Neural crest cell (in vitro differentiated cells): Measurements from ENCODE around the gene MTHFD2. TPM values are rescaled to one million over a fixed set of nuclear protein-coding genes. Genes with fewer than 3 reads are reported as not detected.

ENCODE experiments used
- DNase-seq: peaks from one replicate; pipeline ENCODE4 v3.0.0; 2021; ENCODE audit warnings: low read depth, mixed read lengths, low spot score
- H3K27ac Mint-ChIP-seq: one replicate; pipeline ENCODE4 v1.8.0; 2021; ENCODE audit warnings: mild to moderate bottlenecking, mixed read lengths; ENCODE audit not compliant: unreplicated experiment
- H3K27me3 Mint-ChIP-seq: 2 replicates; pipeline ENCODE4 v1.8.0; 2021; ENCODE audit warnings: low read depth, mild to moderate bottlenecking, mixed read lengths
- H3K36me3 Mint-ChIP-seq: 2 replicates; pipeline ENCODE4 v1.8.0; 2021; ENCODE audit warnings: low read depth, mild to moderate bottlenecking, mixed read lengths
- H3K4me1 Mint-ChIP-seq: 2 replicates; pipeline ENCODE4 v1.8.0; 2021; ENCODE audit warnings: mixed read lengths
- H3K4me3 Mint-ChIP-seq: one replicate; pipeline ENCODE4 v1.8.0; 2021; ENCODE audit warnings: mild to moderate bottlenecking, mixed read lengths
- H3K9me3 Mint-ChIP-seq: 2 replicates; pipeline ENCODE4 v1.8.0; 2021; ENCODE audit warnings: mixed read lengths
- total RNA-seq: library from RNA; stranded (reverse); gene quantifications from 2 replicates; pipeline ENCODE4 v1.2.1, GENCODE V29; 2021
- TF ChIP-seq, protein P1 (sequence below): fragments of 200-600 bp; sonication (generic); conservative IDR thresholded peaks from 2 replicates; pipeline ENCODE4 v1.5.0; 2021; ENCODE audit warnings: antibody characterized with exemption, mild to moderate bottlenecking

The MTHFD2 gene
- total RNA-seq, 1 donor from 2014 or later, result 101 TPM

DNA sequence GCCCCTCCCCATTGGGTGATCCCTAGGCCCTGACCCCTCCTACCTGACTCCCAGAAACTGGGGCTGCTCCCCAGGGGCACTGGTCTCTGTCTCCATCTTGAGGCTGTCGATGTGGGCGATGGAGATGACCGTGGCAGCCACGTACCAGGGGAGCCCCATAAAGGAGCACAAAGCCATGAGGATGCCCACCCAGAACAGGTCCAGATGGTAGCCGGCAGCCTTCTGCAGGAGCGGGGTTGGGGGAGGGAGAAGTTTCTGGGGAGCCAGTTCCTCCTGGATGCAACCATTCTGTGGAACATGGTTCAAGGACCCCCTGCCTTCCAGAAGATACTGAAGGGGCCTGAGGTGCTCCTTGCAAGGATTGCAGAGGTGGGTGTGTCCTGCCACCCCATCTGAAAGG is 34.0 kb downstream of the MTHFD2 start:
- TF ChIP-seq, protein P1, sequence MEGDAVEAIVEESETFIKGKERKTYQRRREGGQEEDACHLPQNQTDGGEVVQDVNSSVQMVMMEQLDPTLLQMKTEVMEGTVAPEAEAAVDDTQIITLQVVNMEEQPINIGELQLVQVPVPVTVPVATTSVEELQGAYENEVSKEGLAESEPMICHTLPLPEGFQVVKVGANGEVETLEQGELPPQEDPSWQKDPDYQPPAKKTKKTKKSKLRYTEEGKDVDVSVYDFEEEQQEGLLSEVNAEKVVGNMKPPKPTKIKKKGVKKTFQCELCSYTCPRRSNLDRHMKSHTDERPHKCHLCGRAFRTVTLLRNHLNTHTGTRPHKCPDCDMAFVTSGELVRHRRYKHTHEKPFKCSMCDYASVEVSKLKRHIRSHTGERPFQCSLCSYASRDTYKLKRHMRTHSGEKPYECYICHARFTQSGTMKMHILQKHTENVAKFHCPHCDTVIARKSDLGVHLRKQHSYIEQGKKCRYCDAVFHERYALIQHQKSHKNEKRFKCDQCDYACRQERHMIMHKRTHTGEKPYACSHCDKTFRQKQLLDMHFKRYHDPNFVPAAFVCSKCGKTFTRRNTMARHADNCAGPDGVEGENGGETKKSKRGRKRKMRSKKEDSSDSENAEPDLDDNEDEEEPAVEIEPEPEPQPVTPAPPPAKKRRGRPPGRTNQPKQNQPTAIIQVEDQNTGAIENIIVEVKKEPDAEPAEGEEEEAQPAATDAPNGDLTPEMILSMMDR, result no peak
- Mint-ChIP-seq H3K4me3 (no peak overlapping the region), H3K27me3 (peaks cover 4% of the 10 kb centered on the region), H3K9me3 (no peaks in the 10 kb centered on the region), H3K36me3 (no peaks in the 10 kb centered on the region), H3K4me1 (no peaks in the 10 kb centered on the region), H3K27ac (no peak overlapping the region)
- no peak for DNase-seq

DNA sequence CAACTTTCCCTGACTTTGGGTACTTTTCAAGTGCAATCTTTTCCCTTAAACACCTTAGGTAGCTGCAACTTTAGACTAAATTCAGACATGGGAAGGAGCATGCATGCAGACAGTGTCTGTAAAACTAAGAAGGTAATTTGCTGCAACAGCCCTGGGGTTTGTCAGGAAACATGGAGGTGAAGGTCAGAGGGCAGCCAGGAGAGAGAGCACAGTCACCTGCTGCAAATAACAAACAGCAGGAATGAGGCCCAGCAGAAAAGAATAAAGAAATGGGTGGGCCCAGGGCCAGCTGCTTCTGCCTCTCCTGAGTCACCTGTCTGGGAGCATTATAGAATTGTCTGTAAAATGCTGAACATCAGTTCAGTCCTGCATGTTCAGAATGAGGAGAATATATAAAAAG is 35.2 kb downstream of the MTHFD2 start:
- Mint-ChIP-seq H3K27ac (no peak overlapping the region), H3K36me3 (no peaks in the 10 kb centered on the region), H3K9me3 (no peaks in the 10 kb centered on the region), H3K27me3 (peaks cover 5% of the 10 kb centered on the region), H3K4me3 (no peak overlapping the region), H3K4me1 (no peaks in the 10 kb centered on the region)
- TF ChIP-seq, protein P1, result no peak
- no peak for DNase-seq

DNA sequence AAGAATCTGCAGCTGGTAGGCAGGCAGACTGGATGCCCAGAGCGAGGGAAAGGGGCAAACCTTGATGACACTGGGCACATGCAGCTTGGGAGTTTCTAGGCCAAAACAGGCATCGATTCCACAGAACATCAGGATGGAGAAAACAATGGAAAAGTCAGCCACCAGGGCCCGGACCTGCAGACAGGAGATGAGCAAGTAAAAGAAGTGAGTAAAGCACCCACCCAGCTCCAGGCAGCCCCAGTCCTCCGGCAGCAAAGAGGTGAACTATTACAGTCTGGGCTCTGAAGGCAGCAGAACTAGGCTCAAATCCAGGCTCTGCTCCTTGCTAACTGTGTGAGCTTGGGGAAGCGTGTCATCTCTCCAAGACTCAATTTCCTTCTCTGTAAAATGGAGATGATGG is 36.6 kb downstream of the MTHFD2 start:
- Mint-ChIP-seq H3K36me3 (no peaks in the 10 kb centered on the region), H3K27ac (peak overlapping the region; percentile 5), H3K9me3 (no peaks in the 10 kb centered on the region), H3K27me3 (peaks cover 8% of the 10 kb centered on the region), H3K4me3 (no peak overlapping the region), H3K4me1 (no peaks in the 10 kb centered on the region)
- no peak for DNase-seq
- TF ChIP-seq, protein P1, result no peak

DNA sequence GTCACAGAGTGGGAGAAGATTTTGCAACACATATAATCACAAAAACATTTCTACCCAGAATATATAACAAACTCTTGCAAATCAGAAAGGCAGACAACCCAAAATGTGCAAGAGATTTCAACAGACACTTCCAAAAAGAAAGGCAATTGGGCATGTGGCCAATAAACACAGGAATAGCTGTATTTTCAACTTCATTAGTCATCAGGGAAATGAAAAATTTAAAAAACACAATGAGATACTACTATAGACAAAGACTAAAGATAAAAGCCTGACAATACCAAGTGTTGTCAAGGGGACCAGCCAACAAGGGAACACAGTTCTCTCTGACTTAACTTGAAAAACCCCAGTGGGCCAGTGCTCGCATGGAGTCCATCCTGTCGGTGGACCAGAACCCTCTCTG is 40.5 kb downstream of the MTHFD2 start:
- Mint-ChIP-seq H3K4me1 (no peaks in the 10 kb centered on the region), H3K36me3 (no peaks in the 10 kb centered on the region), H3K4me3 (no peak overlapping the region), H3K27ac (no peak overlapping the region), H3K9me3 (no peaks in the 10 kb centered on the region), H3K27me3 (peaks cover 8% of the 10 kb centered on the region)
- no peak for DNase-seq
- TF ChIP-seq, protein P1, result no peak

DNA sequence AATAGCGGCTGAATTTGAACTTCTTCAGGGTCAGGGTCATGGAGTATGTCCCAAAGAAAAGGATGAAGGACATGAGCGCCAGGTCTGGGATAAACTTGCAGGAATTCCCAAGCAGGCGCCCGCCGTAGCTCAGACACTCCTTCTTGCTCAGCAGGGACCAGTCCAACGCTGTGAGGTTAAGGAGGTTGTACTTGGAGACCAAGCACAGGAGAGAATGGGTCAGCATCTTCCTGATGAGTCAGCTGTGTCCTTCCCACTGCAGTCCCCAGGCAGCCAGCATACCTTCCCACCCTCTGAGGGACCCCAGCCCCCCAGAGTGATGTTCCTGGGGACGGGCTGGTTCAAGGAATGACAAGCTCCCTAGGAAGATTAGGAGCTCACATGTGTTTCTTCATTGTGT is 40.9 kb downstream of the MTHFD2 start:
- Mint-ChIP-seq H3K4me1 (no peaks in the 10 kb centered on the region), H3K27me3 (peaks cover 8% of the 10 kb centered on the region), H3K27ac (no peak overlapping the region), H3K36me3 (no peaks in the 10 kb centered on the region), H3K9me3 (no peaks in the 10 kb centered on the region), H3K4me3 (no peak overlapping the region)
- TF ChIP-seq, protein P1, result no peak
- DNase-seq, result no peak
